Endometrial microvascular endothelial cells (primary cell): ENCODE data around the gene CENPN. TPM values are rescaled to one million over a fixed set of nuclear protein-coding genes. Genes with fewer than 3 reads are reported as not detected.

Experiments used
- in situ Hi-C: cut with HindIII; loops from 2 replicates; pipeline ENCODE4 v1.10.0; 2017; ENCODE audit warnings: low sequenced_read_pairs, low pct_unique_long_range_greater_than_20kb; ENCODE audit errors: inconsistent ontology term
- total RNA-seq: library from RNA; depleted of rRNA; stranded (reverse); fragments of >200 nt; gene quantifications from one replicate; pipeline ENCODE4 v1.2.3, GENCODE V29; 2015; ENCODE audit errors: inconsistent ontology term

Gene CENPN
- total RNA-seq, 1 donor from 2014 or later = 39.5 TPM

GRCh38 chr16:80989801-80990200 is 17.2 kb upstream of the CENPN start:
- in situ Hi-C loops = no loop called here

- in situ Hi-C loops = no loop called here
Observed at GRCh38 chr16:80990577-80990976, 16.4 kb upstream of the CENPN start.

- in situ Hi-C loops = no loop called here
Observed at GRCh38 chr16:80990978-80991377, 16.0 kb upstream of the CENPN start.

GRCh38 chr16:80991792-80992430 is 15.1 kb upstream of the CENPN start:
- in situ Hi-C loops = no loop called here

GRCh38 chr16:80992676-80993293 is 14.2 kb upstream of the CENPN start:
- in situ Hi-C loops = no loop called here

GRCh38 chr16:80993307-80993706 is 13.7 kb upstream of the CENPN start:
- in situ Hi-C loops = no loop called here

- in situ Hi-C loops = no loop called here
Observed at GRCh38 chr16:80993834-80994233, 13.2 kb upstream of the CENPN start.

- in situ Hi-C loops = no loop called here
Observed at GRCh38 chr16:80994451-80994850, 12.6 kb upstream of the CENPN start.

GRCh38 chr16:80996688-80997138 is 10.3 kb upstream of the CENPN start:
- in situ Hi-C loops = no loop called here

GRCh38 chr16:80997139-80997798 is 9.7 kb upstream of the CENPN start:
- in situ Hi-C loops = no loop called here

GRCh38 chr16:80997964-80998620 is 8.9 kb upstream of the CENPN start:
- in situ Hi-C loops = no loop called here

GRCh38 chr16:81000873-81001272 is 6.1 kb upstream of the CENPN start:
- in situ Hi-C loops = no loop called here

GRCh38 chr16:81001330-81001729 is 5.7 kb upstream of the CENPN start:
- in situ Hi-C loops = no loop called here

GRCh38 chr16:81003064-81003463 is 4.0 kb upstream of the CENPN start:
- in situ Hi-C loops = no loop called here

- in situ Hi-C loops = no loop called here
Observed at GRCh38 chr16:81003610-81004460, 3.2 kb upstream of the CENPN start.

- in situ Hi-C loops = no loop called here
Observed at GRCh38 chr16:81004646-81005353, 2.2 kb upstream of the CENPN start.

- in situ Hi-C loops = no loop called here
Observed at GRCh38 chr16:81005610-81006161, 1.3 kb upstream of the CENPN start.

- in situ Hi-C loops = no loop called here
Observed at GRCh38 chr16:81006211-81006812, 702 bp upstream of the CENPN start.
